HG02610 (cell line): ENCODE results near the gene ARL2BP.
"Not testable (repeated sequence)": the region's sequence is repeated elsewhere in the genome, so short reads cannot be mapped to it uniquely, and the experiment has no call there.

Source experiments
- ATAC-seq: cut with Tn5 transposase; IDR thresholded peaks from one replicate; pipeline ENCODE4 v1.9.1; 2021; ENCODE audit warnings: mild to moderate bottlenecking, moderate library complexity; ENCODE audit not compliant: unreplicated experiment

The ARL2BP gene

DNA sequence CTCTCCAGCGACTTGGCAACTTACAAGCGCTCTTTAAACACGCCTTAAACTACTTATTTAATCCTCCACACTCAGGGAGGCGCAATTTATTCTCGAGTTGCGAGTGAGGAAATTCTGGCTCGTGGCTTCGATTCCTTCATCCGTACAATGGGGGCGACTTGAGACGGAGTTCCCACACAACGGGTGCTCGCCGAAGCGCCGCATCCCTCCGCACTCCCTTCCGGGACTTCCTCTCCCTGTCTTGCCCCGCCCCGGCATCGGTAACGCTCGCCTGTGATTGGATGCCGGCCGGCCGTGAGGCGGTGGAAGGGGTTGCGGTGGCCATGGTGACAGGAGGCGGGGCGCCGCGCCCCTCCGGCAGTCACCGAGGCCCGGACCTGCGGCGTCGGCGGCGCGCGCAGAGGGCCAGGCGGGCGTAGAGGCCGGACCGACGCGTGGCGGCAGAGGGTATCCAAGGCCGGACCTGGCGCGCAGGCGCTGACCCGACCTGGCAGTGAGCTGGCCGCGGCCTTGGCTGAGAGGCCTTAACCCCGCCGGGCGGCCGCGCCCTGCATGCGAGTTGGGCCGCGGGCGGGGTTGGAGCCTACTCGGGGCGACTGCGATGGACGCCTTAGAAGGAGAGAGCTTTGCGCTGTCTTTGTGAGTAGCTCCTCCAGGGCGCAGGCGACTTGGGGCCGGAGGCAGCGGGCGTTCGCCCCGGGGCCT lies at the start of gene ARL2BP:
ARL2BP (plus strand) TSS at position 493 of the 705 bp plus-strand sequence; CDS start at position 602, 109 bp downstream.
- peak; percentile 95 for ATAC-seq

- no peak for ATAC-seq
Observed at GRCh38 chr16:57196286-57196685, 48.8 kb upstream of the ARL2BP start.

- ATAC-seq, result no peak
Observed at GRCh38 chr16:57196753-57197152, 48.3 kb upstream of the ARL2BP start.

DNA sequence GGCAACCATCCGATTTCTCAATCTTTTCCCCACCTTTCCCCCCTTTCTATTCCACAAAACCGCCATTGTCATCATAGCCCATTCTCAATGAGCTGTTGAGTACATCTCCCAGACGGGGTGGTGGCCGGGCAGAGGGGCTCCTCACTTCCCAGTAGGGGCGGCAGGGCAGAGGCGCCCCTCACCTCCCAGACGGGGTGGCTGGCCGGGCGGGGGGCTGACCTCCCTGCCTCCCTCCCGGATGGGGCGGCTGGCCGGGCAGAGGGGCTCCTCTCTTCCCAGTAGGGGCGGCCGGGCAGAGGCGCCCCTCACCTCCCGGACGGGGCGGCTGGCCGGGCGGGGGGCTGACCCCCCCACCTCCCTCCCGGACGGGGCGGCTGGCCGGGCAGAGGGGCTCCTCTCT lies 44.7 kb upstream of the ARL2BP start:
- not testable (repeated sequence) for ATAC-seq

GRCh38 chr16:57200926-57201325 lies 44.1 kb upstream of the ARL2BP start:
- ATAC-seq, result not testable (repeated sequence)

- no peak for ATAC-seq
Observed at GRCh38 chr16:57202095-57202886, 42.8 kb upstream of the ARL2BP start.

- ATAC-seq, result no peak
Observed at GRCh38 chr16:57203451-57203850, 41.6 kb upstream of the ARL2BP start.

GRCh38 chr16:57204675-57205074 lies 40.4 kb upstream of the ARL2BP start:
- ATAC-seq, result no peak

DNA sequence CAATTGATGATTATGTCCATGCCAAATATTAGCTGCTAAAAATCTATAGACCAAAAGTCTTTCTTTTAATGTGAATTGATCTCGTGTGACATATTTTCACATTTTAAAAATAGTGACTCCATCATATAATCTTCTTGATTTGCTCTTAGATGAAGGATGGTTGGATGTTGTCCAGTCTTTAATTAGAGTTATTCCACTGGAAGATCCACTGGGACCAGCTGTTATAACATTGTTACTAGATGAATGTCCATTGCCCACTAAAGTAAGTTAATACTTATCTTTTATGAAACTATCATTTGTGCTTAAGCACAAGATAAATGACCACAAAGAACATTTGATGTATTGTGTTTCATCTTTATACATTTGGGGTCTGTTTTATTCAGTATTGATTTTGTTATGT lies 36.1 kb upstream of the ARL2BP start:
- ATAC-seq, result no peak

DNA sequence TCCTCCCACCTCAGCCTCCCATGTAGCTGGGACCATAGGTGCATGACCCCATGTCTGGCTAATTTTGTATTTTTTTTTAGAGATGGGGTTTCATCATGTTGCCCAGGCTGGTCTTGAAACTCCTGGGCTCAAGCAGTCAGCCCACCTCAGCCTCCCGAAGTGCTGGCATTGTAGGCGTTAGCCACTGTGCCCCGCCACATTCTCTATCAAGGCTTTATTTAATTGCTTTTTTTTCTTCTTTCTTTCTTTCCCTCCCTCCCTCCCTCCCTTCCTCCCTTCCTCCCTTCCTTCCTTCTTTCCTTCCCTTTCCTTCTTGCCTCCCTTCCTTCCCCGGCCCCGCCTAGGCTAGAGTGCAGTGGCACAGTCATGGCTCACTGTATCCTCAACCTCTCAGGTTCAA lies 35.3 kb upstream of the ARL2BP start:
- ATAC-seq, result no peak

- ATAC-seq, result no peak
Observed at GRCh38 chr16:57213462-57213861, 31.6 kb upstream of the ARL2BP start.

GRCh38 chr16:57216968-57217367 lies 28.1 kb upstream of the ARL2BP start:
- no peak for ATAC-seq

DNA sequence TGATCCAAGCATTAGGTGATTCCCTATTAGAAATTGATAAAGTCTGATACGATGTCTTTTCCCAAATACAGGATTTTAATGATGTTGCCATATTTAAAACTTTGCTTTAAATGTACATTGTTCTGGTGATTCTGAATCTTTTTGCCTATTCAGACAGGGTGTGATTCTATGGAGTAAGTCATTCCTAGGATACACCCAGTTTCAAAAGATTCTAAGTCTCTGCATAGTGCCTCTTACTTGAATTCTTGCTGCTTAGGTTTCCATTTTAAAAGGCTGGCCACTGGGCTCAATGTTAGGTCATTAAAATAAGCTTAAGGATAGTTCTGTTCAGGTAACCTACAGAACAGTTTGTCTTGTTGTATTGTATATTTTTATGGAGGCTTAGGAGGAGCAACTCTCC lies 22.0 kb upstream of the ARL2BP start:
- ATAC-seq, result no peak

DNA sequence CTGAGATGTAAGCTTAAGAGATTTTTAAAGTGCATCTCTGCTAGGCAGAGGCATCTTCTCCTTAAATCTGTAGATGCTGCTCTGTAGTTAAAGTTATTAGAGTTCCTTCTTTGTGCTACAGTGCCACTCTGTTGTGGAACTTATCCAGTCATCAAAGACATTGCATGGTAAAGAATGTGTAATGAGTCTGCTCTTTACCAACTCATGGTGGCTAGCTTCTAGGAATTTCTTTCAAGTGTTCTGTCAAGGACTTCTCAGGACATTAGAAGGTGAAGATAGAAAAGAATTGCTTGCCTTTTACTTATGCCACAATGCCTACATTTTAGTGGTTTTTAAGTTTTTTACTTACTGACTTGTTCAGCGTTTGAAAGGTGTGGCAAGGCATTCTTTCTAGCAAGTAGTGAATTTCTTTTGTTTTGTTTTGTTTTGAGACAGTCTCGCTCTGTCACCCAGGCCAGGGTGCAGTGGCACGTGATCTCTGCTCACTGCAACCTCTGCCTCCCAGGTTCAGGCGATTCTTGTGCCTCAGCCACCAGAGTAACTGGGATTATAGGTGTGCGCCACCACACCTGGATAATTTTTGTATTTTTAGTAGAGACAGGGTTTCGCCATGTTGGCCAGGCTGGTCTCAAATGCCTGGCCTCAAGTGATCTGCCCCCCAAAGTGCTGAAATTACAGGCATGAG lies 20.3 kb upstream of the ARL2BP start:
- no peak for ATAC-seq

DNA sequence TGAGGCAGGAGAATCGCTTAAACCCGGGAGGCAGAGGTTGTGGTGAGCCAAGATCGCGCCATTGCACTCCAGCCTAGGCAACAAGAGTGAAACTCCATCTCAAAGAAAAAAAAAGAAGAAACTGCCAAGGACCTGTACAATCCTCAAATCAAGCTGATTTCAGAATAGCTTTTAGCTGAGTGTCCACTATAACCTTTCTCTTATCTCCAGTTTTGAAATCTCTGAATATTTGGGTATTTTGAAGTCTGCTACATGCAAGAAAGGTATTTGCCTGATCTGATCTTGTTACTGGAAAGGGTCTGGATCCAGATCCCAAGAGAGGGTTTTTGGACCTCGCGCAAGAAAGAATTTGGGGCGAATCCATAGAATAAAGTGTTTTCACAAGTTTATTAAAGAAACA lies 19.1 kb upstream of the ARL2BP start:
- ATAC-seq, result no peak

DNA sequence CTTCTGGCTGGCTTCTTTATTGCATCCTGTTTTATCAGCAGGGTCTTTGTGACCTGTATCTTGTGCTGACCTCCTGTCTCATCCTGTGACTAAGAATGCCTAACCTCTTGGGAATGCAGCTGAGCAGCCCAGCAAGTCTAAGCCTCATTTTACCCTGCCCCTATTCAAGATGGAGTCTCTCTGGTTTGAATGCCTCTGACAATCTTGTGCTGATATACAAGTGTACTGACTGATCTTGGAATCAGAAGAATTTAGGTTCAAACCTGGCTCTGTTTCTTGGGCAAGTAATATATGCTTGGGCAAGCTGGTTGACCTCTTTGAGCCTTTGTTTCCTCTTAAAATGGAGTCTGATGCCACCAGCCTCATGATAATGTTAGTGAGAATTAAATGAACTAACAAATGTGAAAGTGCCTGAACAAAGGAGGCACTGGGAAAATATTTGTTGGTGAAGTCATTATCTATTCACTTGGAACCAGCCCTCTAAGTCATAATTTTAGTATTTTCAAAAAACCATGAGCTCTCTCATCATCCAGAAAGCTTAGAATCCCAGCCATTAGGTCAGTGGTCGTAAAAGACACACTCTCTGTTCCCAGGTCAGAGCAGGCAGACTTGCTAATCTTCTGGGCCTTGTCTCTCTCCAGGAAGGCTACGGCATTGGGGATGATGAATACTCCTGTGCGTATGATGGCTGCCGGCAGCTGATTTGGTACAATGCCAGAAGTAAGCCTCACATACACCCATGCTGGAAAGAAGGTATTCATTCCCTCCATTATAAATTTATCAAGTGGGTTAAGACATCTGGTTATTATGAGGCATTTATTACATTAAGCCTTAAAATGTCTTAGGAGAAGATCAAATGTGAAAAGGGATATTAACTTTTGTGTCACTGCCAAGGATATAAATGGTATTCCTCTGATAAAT lies 18.1 kb upstream of the ARL2BP start:
- no peak for ATAC-seq

- no peak for ATAC-seq
Observed at GRCh38 chr16:57229079-57229478, 16.0 kb upstream of the ARL2BP start.

- no peak for ATAC-seq
Observed at GRCh38 chr16:57231821-57232350, 13.2 kb upstream of the ARL2BP start.

DNA sequence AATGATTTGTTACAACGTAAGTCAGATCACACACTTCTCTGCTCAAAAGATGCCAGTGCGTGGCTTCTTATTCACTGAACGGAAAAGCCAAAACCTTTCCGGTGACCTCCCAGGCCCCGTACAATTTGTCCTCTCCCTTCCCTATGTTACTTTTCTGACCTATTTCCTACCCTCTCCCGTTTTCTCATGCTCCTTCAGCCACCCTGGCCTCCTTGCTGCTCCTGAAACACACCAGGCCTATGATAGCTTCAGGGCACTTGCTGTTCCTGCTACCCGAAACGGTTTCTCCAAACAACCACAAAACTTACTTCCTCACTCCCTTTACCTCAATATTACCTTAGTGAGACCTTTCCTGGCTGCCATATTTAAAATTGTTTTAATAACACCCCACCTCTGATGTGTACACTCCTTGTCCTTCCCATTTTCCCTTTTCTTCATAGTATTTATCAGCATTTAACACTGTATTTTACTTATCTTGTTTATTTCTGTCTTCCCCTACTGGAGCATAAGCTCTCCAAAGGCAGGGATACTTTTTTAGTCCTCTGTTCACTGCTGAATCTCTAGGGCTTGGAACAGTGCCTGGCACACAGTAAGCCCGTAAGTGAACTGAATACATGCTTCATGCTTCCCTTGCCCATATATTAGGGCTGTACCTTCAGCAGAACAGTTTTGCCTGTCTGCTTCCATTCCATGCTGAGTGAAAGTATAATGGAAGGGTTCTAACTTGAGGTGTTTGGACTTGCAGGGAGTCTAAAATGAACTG lies 10.9 kb upstream of the ARL2BP start:
- no peak for ATAC-seq

DNA sequence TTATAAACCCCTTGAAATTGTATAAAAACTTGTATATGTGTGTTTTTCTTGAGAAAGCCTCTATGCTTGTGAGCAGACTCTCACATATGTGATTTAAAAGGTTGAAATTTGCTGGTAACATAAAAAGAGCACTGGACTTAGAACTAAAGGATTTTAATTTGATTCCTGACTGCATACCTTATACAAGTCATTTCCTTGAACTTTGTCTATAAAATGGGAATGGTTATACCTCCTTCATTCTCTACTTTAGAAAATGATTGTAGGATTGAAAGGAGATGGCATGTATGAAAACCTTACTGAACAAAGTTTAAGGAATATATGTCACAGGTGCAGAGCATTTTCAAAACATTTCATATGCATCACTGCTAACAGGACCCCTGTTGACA lies 10.4 kb upstream of the ARL2BP start:
- ATAC-seq, result no peak
